Measurements from ENCODE around the gene SDK1. TPM values are rescaled to one million over a fixed set of nuclear protein-coding genes. Genes with fewer than 3 reads are reported as not detected.

Gene SDK1
- total RNA-seq, 4 donors from 2014 or later = 1.3 to 5.0 (median 2.0) TPM

DNA sequence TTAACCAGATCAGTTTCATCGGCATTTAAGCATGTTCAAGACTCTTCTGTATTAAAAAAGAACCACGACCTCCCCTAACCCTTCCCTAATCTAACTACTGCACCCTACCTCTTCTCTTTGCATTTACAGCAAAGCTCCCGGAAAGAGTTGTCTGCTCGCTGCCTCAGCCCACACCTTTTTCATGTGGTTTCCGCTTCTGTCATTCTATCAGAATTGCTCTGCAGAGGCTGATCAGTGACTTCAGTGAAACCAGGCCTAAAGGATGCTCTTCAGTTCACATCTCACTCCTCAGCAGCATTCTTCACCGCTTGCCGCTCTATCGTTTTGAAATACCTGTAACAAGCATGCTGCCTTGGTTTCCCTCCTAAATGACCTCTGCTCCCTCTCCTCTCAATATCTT is 160.9 kb downstream of the SDK1 start:
- H3K4me3 ChIP-seq (replicated peaks in 1 of 3) = no peak overlapping the region
- no peak overlapping the region for H3K27ac ChIP-seq
- H3K27me3 ChIP-seq = no peaks in the 10 kb centered on the region
- no peaks in the 10 kb centered on the region for H3K9me3 ChIP-seq
- no peaks in the 10 kb centered on the region for H3K4me1 ChIP-seq
- no peaks in the 10 kb centered on the region for H3K36me3 ChIP-seq
- 92% methylated on average over 7 to 8 of the region's 8 CpGs for WGBS, 2 donors
- TF ChIP-seq, protein P1, sequence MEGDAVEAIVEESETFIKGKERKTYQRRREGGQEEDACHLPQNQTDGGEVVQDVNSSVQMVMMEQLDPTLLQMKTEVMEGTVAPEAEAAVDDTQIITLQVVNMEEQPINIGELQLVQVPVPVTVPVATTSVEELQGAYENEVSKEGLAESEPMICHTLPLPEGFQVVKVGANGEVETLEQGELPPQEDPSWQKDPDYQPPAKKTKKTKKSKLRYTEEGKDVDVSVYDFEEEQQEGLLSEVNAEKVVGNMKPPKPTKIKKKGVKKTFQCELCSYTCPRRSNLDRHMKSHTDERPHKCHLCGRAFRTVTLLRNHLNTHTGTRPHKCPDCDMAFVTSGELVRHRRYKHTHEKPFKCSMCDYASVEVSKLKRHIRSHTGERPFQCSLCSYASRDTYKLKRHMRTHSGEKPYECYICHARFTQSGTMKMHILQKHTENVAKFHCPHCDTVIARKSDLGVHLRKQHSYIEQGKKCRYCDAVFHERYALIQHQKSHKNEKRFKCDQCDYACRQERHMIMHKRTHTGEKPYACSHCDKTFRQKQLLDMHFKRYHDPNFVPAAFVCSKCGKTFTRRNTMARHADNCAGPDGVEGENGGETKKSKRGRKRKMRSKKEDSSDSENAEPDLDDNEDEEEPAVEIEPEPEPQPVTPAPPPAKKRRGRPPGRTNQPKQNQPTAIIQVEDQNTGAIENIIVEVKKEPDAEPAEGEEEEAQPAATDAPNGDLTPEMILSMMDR (IDR thresholded peaks at IDR 0.05) = no peak
- no peak for TF ChIP-seq POLR2A (IDR thresholded peaks at IDR 0.05)
- DNase-seq = no peak
- intact Hi-C loops (cut with DNase I) = no loop called here

DNA sequence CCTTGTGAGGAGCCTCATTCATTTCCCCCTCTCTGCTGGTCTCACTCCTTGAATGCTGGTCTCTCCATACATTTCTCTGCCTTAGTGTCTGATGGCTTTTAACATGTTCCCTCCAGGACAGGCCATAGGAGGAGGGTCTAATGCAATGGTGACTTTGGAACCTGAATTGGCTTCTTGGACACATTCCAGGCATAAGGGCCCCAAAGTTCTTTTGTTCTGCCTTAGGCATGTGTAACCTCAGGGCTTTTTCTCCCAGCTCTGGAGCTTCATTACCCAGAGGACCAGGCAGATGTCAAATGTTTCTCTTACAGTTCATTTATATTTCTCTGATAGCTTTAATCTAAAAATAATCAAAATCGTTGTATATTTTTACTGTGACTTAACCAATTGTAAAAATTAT is 162.6 kb downstream of the SDK1 start:
- Histone ChIP-seq H3K9me3 (no peaks in the 10 kb centered on the region), H3K4me3 (replicated peaks in 1 of 3) (no peak overlapping the region), H3K36me3 (no peaks in the 10 kb centered on the region), H3K27ac (no peak overlapping the region), H3K27me3 (no peaks in the 10 kb centered on the region), H3K4me1 (no peaks in the 10 kb centered on the region)
- DNase-seq = no peak
- WGBS, 2 donors = 54 to 67% methylated on average over 1 of the region's 1 CpG
- intact Hi-C loops (cut with DNase I) = no loop called here
- TF ChIP-seq, protein P1 (IDR thresholded peaks at IDR 0.05) = no peak
- no peak for TF ChIP-seq POLR2A (IDR thresholded peaks at IDR 0.05)

DNA sequence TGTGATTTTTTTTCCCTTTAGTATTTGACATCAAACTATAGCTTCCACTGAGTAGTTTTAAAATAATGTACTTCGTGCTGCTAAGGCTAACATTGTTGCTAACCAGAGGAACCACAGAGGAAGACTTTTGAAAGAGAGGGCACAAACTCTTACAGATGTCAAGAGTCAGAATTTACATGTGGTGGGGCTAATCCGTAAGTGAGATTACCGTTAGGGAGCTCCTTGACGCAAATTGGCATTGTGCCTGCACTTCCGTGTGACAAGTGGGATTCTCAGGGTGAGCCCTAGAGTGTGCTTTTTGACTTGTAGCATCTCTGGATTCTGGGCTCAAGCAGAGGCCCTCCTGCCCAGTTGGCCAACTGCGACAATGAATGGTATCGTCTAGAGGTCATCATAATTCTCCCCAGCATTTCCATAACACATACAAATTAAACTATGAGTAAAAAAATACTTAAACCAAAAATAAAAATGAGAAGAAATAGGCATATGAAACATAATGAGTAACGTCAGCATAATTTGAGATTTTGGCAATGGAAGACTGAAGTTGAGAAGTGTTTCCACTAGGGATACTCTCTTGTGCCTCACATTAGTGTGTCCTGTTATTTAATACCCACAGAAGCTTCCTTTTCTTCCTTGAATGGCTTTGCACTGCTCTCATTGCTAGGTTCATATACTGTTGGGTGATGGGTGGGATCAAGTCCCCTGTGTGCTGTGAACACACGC is 164.0 kb downstream of the SDK1 start:
- no peaks in the 10 kb centered on the region for H3K4me1 ChIP-seq
- no peaks in the 10 kb centered on the region for H3K9me3 ChIP-seq
- WGBS, 2 donors = 62 to 65% methylated on average over 9 of the region's 9 CpGs
- H3K27me3 ChIP-seq = no peaks in the 10 kb centered on the region
- DNase-seq = no peak
- intact Hi-C loops (cut with DNase I) = no loop called here
- H3K36me3 ChIP-seq = no peaks in the 10 kb centered on the region
- H3K4me3 ChIP-seq (replicated peaks in 1 of 3) = no peak overlapping the region
- H3K27ac ChIP-seq = no peak overlapping the region
- no peak for TF ChIP-seq POLR2A (IDR thresholded peaks at IDR 0.05)
- TF ChIP-seq, protein P1 (IDR thresholded peaks at IDR 0.05) = no peak

DNA sequence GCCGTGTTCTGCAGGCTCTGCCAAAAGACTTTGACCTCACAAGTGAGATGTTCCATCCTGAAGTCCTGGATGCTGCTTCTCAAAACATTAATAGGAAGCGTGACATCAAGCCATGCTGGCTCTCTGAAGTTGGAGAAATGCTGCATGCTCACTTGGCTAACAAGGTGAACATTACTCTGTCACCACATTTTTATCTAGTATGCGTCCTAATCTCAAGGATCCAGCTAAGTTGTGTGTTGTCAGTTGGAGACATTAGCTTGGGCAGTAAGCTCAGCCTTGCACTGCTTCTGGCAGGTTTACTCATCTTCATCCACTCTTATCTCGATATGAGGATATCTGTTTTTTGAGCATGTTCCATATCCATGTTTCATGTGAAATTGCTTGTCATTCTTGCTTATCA is 165.2 kb downstream of the SDK1 start:
- TF ChIP-seq, protein P1 (IDR thresholded peaks at IDR 0.05) = no peak
- no peak for TF ChIP-seq POLR2A (IDR thresholded peaks at IDR 0.05)
- H3K9me3 ChIP-seq = no peaks in the 10 kb centered on the region
- intact Hi-C loops (cut with DNase I) = no loop called here
- H3K36me3 ChIP-seq = no peaks in the 10 kb centered on the region
- WGBS, 2 donors = 86% methylated on average over 4 of the region's 4 CpGs
- H3K27ac ChIP-seq = no peak overlapping the region
- H3K4me1 ChIP-seq = no peaks in the 10 kb centered on the region
- no peaks in the 10 kb centered on the region for H3K27me3 ChIP-seq
- DNase-seq = no peak
- no peak overlapping the region for H3K4me3 ChIP-seq (replicated peaks in 1 of 3)

- intact Hi-C loops (cut with DNase I) = no loop called here
- H3K4me1 ChIP-seq = no peaks in the 10 kb centered on the region
- no peaks in the 10 kb centered on the region for H3K27me3 ChIP-seq
- 77 to 82% methylated on average over 3 of the region's 3 CpGs for WGBS, 2 donors
- no peak overlapping the region for H3K4me3 ChIP-seq (replicated peaks in 1 of 3)
- H3K27ac ChIP-seq = no peak overlapping the region
- H3K9me3 ChIP-seq = no peaks in the 10 kb centered on the region
- no peak for DNase-seq
- H3K36me3 ChIP-seq = no peaks in the 10 kb centered on the region
- no peak for TF ChIP-seq POLR2A (IDR thresholded peaks at IDR 0.05)
- TF ChIP-seq, protein P1 (IDR thresholded peaks at IDR 0.05) = no peak
Measured at GRCh38 chr7:3469641-3470040, 168.6 kb downstream of the SDK1 start.
